ENCODE measurements around the gene CCDC120.

Gene CCDC120

DNA sequence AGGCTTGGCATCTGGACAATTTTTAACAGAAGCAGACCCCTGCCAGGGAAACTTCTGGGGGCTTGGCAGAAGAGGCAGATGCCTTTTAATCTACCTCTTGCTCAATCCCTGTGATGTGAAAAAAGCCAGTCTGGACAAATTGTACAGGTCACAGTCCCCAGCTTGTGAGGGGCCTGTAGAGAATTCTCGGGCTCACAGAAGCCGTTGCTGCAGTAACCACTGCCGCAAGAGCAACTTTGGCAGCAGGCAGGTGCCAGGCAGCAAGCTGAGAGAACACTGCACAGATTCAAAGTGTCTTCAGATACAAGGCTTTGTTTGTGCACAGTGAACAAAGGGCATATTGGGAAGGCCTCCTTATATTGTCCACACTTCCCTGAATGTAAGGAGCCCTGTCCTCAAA, 53.0 kb downstream of the CCDC120 start:
- TF ChIP-seq, protein P1, sequence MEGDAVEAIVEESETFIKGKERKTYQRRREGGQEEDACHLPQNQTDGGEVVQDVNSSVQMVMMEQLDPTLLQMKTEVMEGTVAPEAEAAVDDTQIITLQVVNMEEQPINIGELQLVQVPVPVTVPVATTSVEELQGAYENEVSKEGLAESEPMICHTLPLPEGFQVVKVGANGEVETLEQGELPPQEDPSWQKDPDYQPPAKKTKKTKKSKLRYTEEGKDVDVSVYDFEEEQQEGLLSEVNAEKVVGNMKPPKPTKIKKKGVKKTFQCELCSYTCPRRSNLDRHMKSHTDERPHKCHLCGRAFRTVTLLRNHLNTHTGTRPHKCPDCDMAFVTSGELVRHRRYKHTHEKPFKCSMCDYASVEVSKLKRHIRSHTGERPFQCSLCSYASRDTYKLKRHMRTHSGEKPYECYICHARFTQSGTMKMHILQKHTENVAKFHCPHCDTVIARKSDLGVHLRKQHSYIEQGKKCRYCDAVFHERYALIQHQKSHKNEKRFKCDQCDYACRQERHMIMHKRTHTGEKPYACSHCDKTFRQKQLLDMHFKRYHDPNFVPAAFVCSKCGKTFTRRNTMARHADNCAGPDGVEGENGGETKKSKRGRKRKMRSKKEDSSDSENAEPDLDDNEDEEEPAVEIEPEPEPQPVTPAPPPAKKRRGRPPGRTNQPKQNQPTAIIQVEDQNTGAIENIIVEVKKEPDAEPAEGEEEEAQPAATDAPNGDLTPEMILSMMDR (IDR thresholded peaks at IDR 0.05; ENCODE audit: control insufficient read depth, extremely low read depth, insufficient read depth): no peak
- DNase-seq (ENCODE audit: low read depth): no peak
- no peak overlapping the region for H3K4me3 ChIP-seq (ENCODE audit: low read depth, low read length)

DNA sequence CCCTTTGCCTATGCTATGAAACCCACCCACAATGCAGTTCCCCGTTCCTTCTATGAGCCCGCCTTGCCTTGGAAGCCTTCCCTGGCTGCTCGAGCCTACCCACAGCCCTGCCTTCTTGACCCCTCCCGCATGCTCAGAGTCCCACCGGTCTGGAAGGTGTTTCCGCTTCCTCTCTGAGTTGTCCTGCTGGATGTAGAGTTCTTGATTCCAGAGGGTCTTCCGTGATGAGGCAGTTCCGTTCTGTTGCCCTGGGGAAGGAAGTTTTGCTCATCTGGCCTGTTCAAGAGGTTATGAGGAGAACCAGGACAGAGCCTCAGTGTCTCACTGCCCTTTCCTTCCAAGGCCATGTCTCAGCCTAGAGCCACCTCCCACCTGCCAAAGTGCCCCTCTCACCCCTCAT, 57.3 kb downstream of the CCDC120 start:
- H3K4me3 ChIP-seq (ENCODE audit: low read depth, low read length): no peak overlapping the region
- TF ChIP-seq, protein P1 (IDR thresholded peaks at IDR 0.05; ENCODE audit: control insufficient read depth, extremely low read depth, insufficient read depth): no peak
- no peak for DNase-seq (ENCODE audit: low read depth)

DNA sequence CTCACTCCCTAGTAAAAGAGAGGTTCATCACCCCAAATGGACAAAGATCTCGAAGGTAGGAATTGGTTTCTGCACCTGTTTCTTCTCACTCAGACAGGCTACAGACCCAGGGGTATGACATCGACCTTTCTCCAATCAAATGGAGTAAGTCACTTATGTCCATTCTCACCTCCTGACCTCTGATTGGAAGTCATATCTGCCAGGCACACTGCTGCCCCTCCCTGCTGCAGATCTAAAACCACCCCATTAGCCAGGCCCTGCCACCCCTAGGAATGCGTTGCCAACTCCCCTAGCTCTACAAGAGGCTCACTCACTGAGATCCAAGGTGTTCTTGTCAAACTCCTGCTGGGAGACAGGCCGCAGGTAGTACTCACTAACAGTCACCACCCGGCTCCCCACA, 57.9 kb downstream of the CCDC120 start:
- no peak for DNase-seq (ENCODE audit: low read depth)
- TF ChIP-seq, protein P1 (IDR thresholded peaks at IDR 0.05; ENCODE audit: control insufficient read depth, extremely low read depth, insufficient read depth): no peak

DNA sequence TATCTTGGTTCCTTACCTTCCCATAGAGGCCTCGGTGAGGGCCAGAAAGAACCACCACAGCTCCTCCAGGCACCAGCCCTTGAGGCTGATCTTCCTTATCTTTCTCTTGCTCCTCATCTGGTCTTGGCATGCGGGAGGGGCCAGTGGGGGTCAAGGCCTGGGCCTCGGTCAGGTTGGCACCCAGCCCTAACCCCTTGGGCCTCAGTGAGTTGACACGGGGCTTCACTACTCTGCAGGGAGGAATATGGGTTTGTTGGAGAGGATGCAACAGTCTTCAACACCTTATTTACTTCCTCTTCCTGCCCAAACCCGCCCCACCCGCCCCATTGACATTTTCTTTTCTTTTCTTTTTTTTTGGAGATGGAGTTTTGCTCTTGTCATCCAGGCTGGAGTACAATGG, 58.8 kb downstream of the CCDC120 start:
- no peak overlapping the region for H3K4me3 ChIP-seq (ENCODE audit: low read depth, low read length)
- DNase-seq (ENCODE audit: low read depth): no peak
- TF ChIP-seq, protein P1 (IDR thresholded peaks at IDR 0.05; ENCODE audit: control insufficient read depth, extremely low read depth, insufficient read depth): no peak

More for the DNA sequence above, 57.9 kb downstream of the CCDC120 start:
- H3K4me3 ChIP-seq (ENCODE audit: low read depth, low read length): no peak overlapping the region
